GM23338 (cell line): ENCODE measurements around the gene S100A7. TPM values are rescaled to one million over a fixed set of nuclear protein-coding genes. Genes with fewer than 3 reads are reported as not detected.
"Not testable (repeated sequence)": the region's sequence is repeated elsewhere in the genome, so short reads cannot be mapped to it uniquely, and the experiment has no call there.

Source experiments
- ATAC-seq: fragments of 200-7000 bp; cut with Tn5 transposase; 3 replicates; pipeline ENCODE4 v1.9.1; 2020
- DNase-seq: peaks from one replicate; pipeline ENCODE4 v3.0.0-alpha.2; 2015; ENCODE audit warnings: low spot score
- H2AFZ ChIP-seq: fragments of 200-600 bp; sonication (generic); 2 replicates; pipeline ENCODE4 v1.8.0; 2016; ENCODE audit warnings: antibody characterized with exemption, mild to moderate bottlenecking, moderate library complexity
- H3F3A ChIP-seq: fragments of 200-600 bp; sonication (generic); replicated peaks from 2 replicates; pipeline ENCODE4 v1.8.0; 2017; ENCODE audit warnings: antibody characterized with exemption, mixed run types, low read depth
- H3K27ac ChIP-seq: fragments of 200-600 bp; sonication (generic); 2 replicates; pipeline ENCODE4 v1.6.1; 2016; ENCODE audit warnings: low read depth
- H3K27me3 ChIP-seq: fragments of 200-600 bp; sonication (generic); 2 replicates; pipeline ENCODE4 v1.8.0; 2016; ENCODE audit warnings: mild to moderate bottlenecking, mixed run types, moderate library complexity; ENCODE audit not compliant: insufficient read depth
- H3K36me3 ChIP-seq: fragments of 200-600 bp; sonication (generic); 2 replicates; pipeline ENCODE4 v1.8.0; 2016; ENCODE audit warnings: mild to moderate bottlenecking; ENCODE audit not compliant: insufficient read depth
- H3K4me1 ChIP-seq: fragments of 200-600 bp; sonication (generic); 2 replicates; pipeline ENCODE4 v1.8.0; 2016; ENCODE audit warnings: mild to moderate bottlenecking, moderate library complexity; ENCODE audit not compliant: insufficient read depth
- H3K4me2 ChIP-seq: fragments of 200-600 bp; sonication (generic); 2 replicates; pipeline ENCODE4 v1.7.1; 2017; ENCODE audit warnings: mixed run types
- H3K4me3 ChIP-seq: fragments of 200-600 bp; sonication (generic); 2 replicates; pipeline ENCODE4 v1.6.1; 2016; ENCODE audit warnings: mixed run types
- H3K79me2 ChIP-seq: fragments of 200-600 bp; sonication (generic); replicated peaks from 2 replicates; pipeline ENCODE4 v1.8.0; 2017; ENCODE audit warnings: mild to moderate bottlenecking; ENCODE audit not compliant: insufficient read depth
- H3K9me2 ChIP-seq: fragments of 200-600 bp; sonication (generic); 2 replicates; pipeline ENCODE4 v1.8.0; 2017; ENCODE audit not compliant: insufficient read depth
- H4K20me1 ChIP-seq: fragments of 200-600 bp; sonication (generic); replicated peaks from 2 replicates; pipeline ENCODE4 v1.8.0; 2017; ENCODE audit warnings: mild to moderate bottlenecking; ENCODE audit not compliant: insufficient read depth
- H3K27ac Mint-ChIP-seq: 2 replicates; pipeline ENCODE4 v1.8.0; 2020; ENCODE audit warnings: inconsistent platforms, mild to moderate bottlenecking, moderate library complexity, mixed read lengths
- H3K27me3 Mint-ChIP-seq: 3 replicates; pipeline ENCODE4 v1.8.0; 2022; ENCODE audit warnings: low read depth, mild to moderate bottlenecking, moderate library complexity, mixed read lengths, inconsistent platforms; ENCODE audit not compliant: insufficient read depth, poor library complexity
- H3K36me3 Mint-ChIP-seq: 3 replicates; pipeline ENCODE4 v1.8.0; 2021; ENCODE audit warnings: low read depth, mild to moderate bottlenecking, inconsistent platforms, moderate library complexity, mixed read lengths
- H3K4me1 Mint-ChIP-seq: 3 replicates; pipeline ENCODE4 v1.8.0; 2020; ENCODE audit warnings: mild to moderate bottlenecking, inconsistent platforms, mixed read lengths
- H3K4me3 Mint-ChIP-seq: 3 replicates; pipeline ENCODE4 v1.8.0; 2021; ENCODE audit warnings: moderate library complexity, mild to moderate bottlenecking, inconsistent platforms, mixed read lengths
- H3K9me3 Mint-ChIP-seq: 3 replicates; pipeline ENCODE4 v1.8.0; 2020; ENCODE audit warnings: moderate library complexity, mild to moderate bottlenecking, inconsistent platforms, mixed read lengths
- polyA plus RNA-seq: library from polyadenylated mRNA; unstranded; fragments of >200 nt; fragmentation: Nextera tagmentation; extraction: Ambion mirVana; gene quantifications from 2 replicates; pipeline ENCODE4 v1.2.1, GENCODE V29; 2016
- total RNA-seq: library from RNA; depleted of rRNA; stranded (reverse); fragments of >200 nt; shearing (Covaris generic); gene quantifications from 2 replicates; pipeline ENCODE4 v1.2.3, GENCODE V29; 2014; rRNA removed

Gene S100A7
- total and polyA plus RNA-seq, 2 experiments from 2014 or later: not detected

DNA sequence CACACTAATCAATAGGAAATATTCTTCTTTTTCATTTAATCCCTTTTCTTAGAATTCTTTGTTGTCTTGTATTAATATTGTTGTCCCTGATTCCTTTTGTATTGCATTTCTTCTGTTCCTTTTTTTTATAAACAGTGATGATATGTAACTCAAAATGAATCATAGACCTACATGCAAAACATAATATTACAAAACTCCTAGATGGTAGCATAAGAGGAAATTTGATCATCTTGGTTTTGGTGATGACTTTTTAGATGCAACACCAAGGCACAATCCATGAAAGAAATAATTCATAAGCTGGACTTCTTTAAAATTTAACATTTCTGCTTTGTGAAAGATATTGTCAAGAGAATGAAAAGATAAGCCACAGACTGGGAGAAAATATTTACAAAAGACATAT is 46.5 kb downstream of the S100A7 start:
- H3K9me3 Mint-ChIP-seq: peaks cover 15% of the 10 kb centered on the region
- DNase-seq, ATAC-seq, H3K4me1 ChIP-seq, H3K36me3 ChIP-seq, H2AFZ ChIP-seq, H3K4me3 ChIP-seq, H3K9me2 ChIP-seq, H4K20me1 ChIP-seq, H3K27ac ChIP-seq, H3K27me3 ChIP-seq, H3K27me3 Mint-ChIP-seq, H3K4me3 Mint-ChIP-seq, H3K79me2 ChIP-seq, H3K27ac Mint-ChIP-seq, H3F3A ChIP-seq, H3K4me1 Mint-ChIP-seq, H3K36me3 Mint-ChIP-seq, H3K4me2 ChIP-seq: not testable (repeated sequence)

Other genes with a start within 250 kb of the S100A7 start
- gene PRR9, start 243.1 kb downstream of the S100A7 start, total RNA-seq: not detected in 2 replicates
- gene PRR9, start 243.1 kb downstream of the S100A7 start, polyA plus RNA-seq: not detected in 2 replicates
- not detected in 2 replicates for gene LORICRIN, start 201.0 kb downstream of the S100A7 start, total RNA-seq
- 0.23 and 0.24 TPM in 2 replicates for gene LORICRIN, start 201.0 kb downstream of the S100A7 start, polyA plus RNA-seq
- not detected in 2 replicates for gene PGLYRP3, start 147.7 kb downstream of the S100A7 start, total RNA-seq
- gene PGLYRP3, start 147.7 kb downstream of the S100A7 start, polyA plus RNA-seq: not detected in 2 replicates
- not detected in 2 replicates for gene PGLYRP4, start 111.8 kb downstream of the S100A7 start, total RNA-seq
- not detected in 2 replicates for gene PGLYRP4, start 111.8 kb downstream of the S100A7 start, polyA plus RNA-seq
- gene S100A9, start 102.8 kb downstream of the S100A7 start, total RNA-seq: not detected in 2 replicates
- not detected in 2 replicates for gene S100A9, start 102.8 kb downstream of the S100A7 start, polyA plus RNA-seq
- gene S100A12, start 85.0 kb downstream of the S100A7 start, total RNA-seq: not detected in 2 replicates
- not detected in 2 replicates for gene S100A12, start 85.0 kb downstream of the S100A7 start, polyA plus RNA-seq
- not detected in 2 replicates for gene S100A8, start 69.6 kb downstream of the S100A7 start, total RNA-seq
- not detected in 2 replicates for gene S100A8, start 69.6 kb downstream of the S100A7 start, polyA plus RNA-seq
- gene S100A7A, start 44.1 kb downstream of the S100A7 start, total RNA-seq: not detected in 2 replicates
- not detected in 2 replicates for gene S100A7A, start 44.1 kb downstream of the S100A7 start, polyA plus RNA-seq
- gene S100A6, start 75.3 kb upstream of the S100A7 start, total RNA-seq: 7.3 and 9.4 TPM in 2 replicates
- 77.5 and 98.0 TPM in 2 replicates for gene S100A6, start 75.3 kb upstream of the S100A7 start, polyA plus RNA-seq
- gene S100A5, start 80.3 kb upstream of the S100A7 start, total RNA-seq: not detected in 2 replicates
- gene S100A5, start 80.3 kb upstream of the S100A7 start, polyA plus RNA-seq: 0.47 TPM in 1 of 2 replicates, not detected in the other
- 8.2 and 14.2 TPM in 2 replicates for gene S100A4, start 85.2 kb upstream of the S100A7 start, total RNA-seq
- 34.6 and 36.0 TPM in 2 replicates for gene S100A4, start 85.2 kb upstream of the S100A7 start, polyA plus RNA-seq
- not detected in 2 replicates for gene S100A3, start 88.6 kb upstream of the S100A7 start, total RNA-seq
- gene S100A3, start 88.6 kb upstream of the S100A7 start, polyA plus RNA-seq: not detected in 2 replicates
- 0.66 TPM in 1 of 2 replicates, not detected in the other for gene S100A2, start 105.2 kb upstream of the S100A7 start, total RNA-seq
- gene S100A2, start 105.2 kb upstream of the S100A7 start, polyA plus RNA-seq: 0.89 and 1.1 TPM in 2 replicates
- 10.6 and 20.4 TPM in 2 replicates for gene S100A16, start 152.5 kb upstream of the S100A7 start, total RNA-seq
- gene S100A16, start 152.5 kb upstream of the S100A7 start, polyA plus RNA-seq: 10.5 and 13.0 TPM in 2 replicates
- 0.28 TPM in 1 of 2 replicates, not detected in the other for gene S100A14, start 155.7 kb upstream of the S100A7 start, total RNA-seq
- 0.53 and 0.64 TPM in 2 replicates for gene S100A14, start 155.7 kb upstream of the S100A7 start, polyA plus RNA-seq
- 32.7 and 35.3 TPM in 2 replicates for gene S100A13, start 166.9 kb upstream of the S100A7 start, total RNA-seq
- gene S100A13, start 166.9 kb upstream of the S100A7 start, polyA plus RNA-seq: 165 and 182 TPM in 2 replicates
- 0.66 TPM in 1 of 2 replicates, not detected in the other for gene S100A1, start 167.8 kb upstream of the S100A7 start, total RNA-seq
- 0.13 TPM in 1 of 2 replicates, not detected in the other for gene S100A1, start 167.8 kb upstream of the S100A7 start, polyA plus RNA-seq
- 68.9 and 73.4 TPM in 2 replicates for gene CHTOP, start 173.4 kb upstream of the S100A7 start, total RNA-seq
- 86.6 and 97.8 TPM in 2 replicates for gene CHTOP, start 173.4 kb upstream of the S100A7 start, polyA plus RNA-seq
- gene SNAPIN, start 198.1 kb upstream of the S100A7 start, total RNA-seq: 25.6 and 28.1 TPM in 2 replicates
- gene SNAPIN, start 198.1 kb upstream of the S100A7 start, polyA plus RNA-seq: 43.7 and 48.5 TPM in 2 replicates
- gene ILF2, start 210.3 kb upstream of the S100A7 start, total RNA-seq: 314 and 337 TPM in 2 replicates
- gene ILF2, start 210.3 kb upstream of the S100A7 start, polyA plus RNA-seq: 204 and 214 TPM in 2 replicates
- 8.5 and 9.0 TPM in 2 replicates for gene NPR1, start 218.0 kb upstream of the S100A7 start, total RNA-seq
- gene NPR1, start 218.0 kb upstream of the S100A7 start, polyA plus RNA-seq: 3.3 and 3.7 TPM in 2 replicates